H9 (cell line): Measurements from ENCODE around the gene ZHX3. TPM values are rescaled to one million over a fixed set of nuclear protein-coding genes. Genes with fewer than 3 reads are reported as not detected.

Experiments used
- DNase-seq: peaks from one replicate; pipeline ENCODE4 v3.0.0-alpha.2; 2017
- H2AFZ ChIP-seq: one replicate; pipeline ENCODE4 v1.6.1; 2013; ENCODE audit warnings: mild to moderate bottlenecking, low read length, control low read depth, moderate library complexity
- H2AK5ac ChIP-seq: 2 replicates; pipeline ENCODE4 v1.6.1; 2013; ENCODE audit warnings: low read length, control low read depth, mixed read lengths; ENCODE audit not compliant: insufficient read length
- H2BK120ac ChIP-seq: one replicate; pipeline ENCODE4 v1.6.1; 2013; ENCODE audit warnings: low read depth, mild to moderate bottlenecking, low read length, control low read depth, inconsistent platforms; ENCODE audit not compliant: poor library complexity, severe bottlenecking
- H2BK12ac ChIP-seq: 2 replicates; pipeline ENCODE4 v1.6.1; 2013; ENCODE audit warnings: low read length, control low read depth, mixed read lengths, low read depth; ENCODE audit not compliant: insufficient read length
- H2BK15ac ChIP-seq: 2 replicates; pipeline ENCODE4 v1.6.1; 2013; ENCODE audit warnings: low read depth, low read length, control low read depth
- H2BK20ac ChIP-seq: one replicate; pipeline ENCODE4 v1.6.1; 2013; ENCODE audit warnings: low read depth, mild to moderate bottlenecking, low read length, control low read depth, inconsistent platforms; ENCODE audit not compliant: poor library complexity, severe bottlenecking
- H2BK5ac ChIP-seq: 2 replicates; pipeline ENCODE4 v1.6.1; 2013; ENCODE audit warnings: low read length, control low read depth, mixed read lengths; ENCODE audit not compliant: insufficient read length
- H3K14ac ChIP-seq: 2 replicates; pipeline ENCODE4 v1.6.1; 2013; ENCODE audit warnings: low read length, control low read depth; ENCODE audit not compliant: insufficient read depth
- H3K18ac ChIP-seq: 2 replicates; pipeline ENCODE4 v1.6.1; 2013; ENCODE audit warnings: low read depth, mild to moderate bottlenecking, mixed read lengths, low read length, control low read depth; ENCODE audit not compliant: insufficient read length
- H3K23ac ChIP-seq: 2 replicates; pipeline ENCODE4 v1.6.1; 2013; ENCODE audit warnings: low read length, control low read depth, mixed read lengths, low read depth; ENCODE audit not compliant: insufficient read length
- H3K23me2 ChIP-seq: 2 replicates; pipeline ENCODE4 v1.6.1; 2013; ENCODE audit warnings: low read depth, mild to moderate bottlenecking, mixed read lengths, low read length, control low read depth; ENCODE audit not compliant: insufficient read length, poor library complexity, severe bottlenecking
- H3K27ac ChIP-seq: 2 replicates; pipeline ENCODE4 v1.5.1; 2013; ENCODE audit warnings: low read length, control low read depth, mixed read lengths, low read depth; ENCODE audit not compliant: insufficient read length
- H3K27me3 ChIP-seq: 2 replicates; pipeline ENCODE4 v1.6.1; 2013; ENCODE audit warnings: low read length, control low read depth, inconsistent platforms; ENCODE audit not compliant: insufficient read depth
- H3K4ac ChIP-seq: 2 replicates; pipeline ENCODE4 v1.6.1; 2013; ENCODE audit warnings: low read depth, mild to moderate bottlenecking, control low read depth, inconsistent platforms, low read length, moderate library complexity
- H3K4me1 ChIP-seq: 2 replicates; pipeline ENCODE4 v1.6.1; 2013; ENCODE audit warnings: low read length, control low read depth, inconsistent platforms; ENCODE audit not compliant: insufficient read depth
- H3K4me2 ChIP-seq: 2 replicates; pipeline ENCODE4 v1.6.1; 2013; ENCODE audit warnings: low read length, control low read depth, mixed read lengths; ENCODE audit not compliant: insufficient read length, insufficient read depth
- H3K56ac ChIP-seq: 2 replicates; pipeline ENCODE4 v1.6.1; 2013; ENCODE audit warnings: low read depth, mild to moderate bottlenecking, mixed read lengths, low read length, control low read depth; ENCODE audit not compliant: insufficient read length
- H3K79me1 ChIP-seq: 2 replicates; pipeline ENCODE4 v1.6.1; 2013; ENCODE audit warnings: low read depth, mild to moderate bottlenecking, moderate library complexity, low read length, control low read depth, inconsistent platforms; ENCODE audit not compliant: insufficient read depth, poor library complexity, severe bottlenecking
- H3K79me2 ChIP-seq: 2 replicates; pipeline ENCODE4 v1.6.1; 2013; ENCODE audit warnings: low read length, control low read depth, inconsistent platforms; ENCODE audit not compliant: insufficient read depth
- H3K9ac ChIP-seq: 2 replicates; pipeline ENCODE4 v1.6.1; 2013; ENCODE audit warnings: low read length, control low read depth, mixed read lengths; ENCODE audit not compliant: insufficient read length; ENCODE audit errors: extremely low read depth
- H3K9me3 ChIP-seq: one replicate; pipeline ENCODE4 v1.6.1; 2013; ENCODE audit warnings: low read depth, low read length, inconsistent platforms; ENCODE audit not compliant: control insufficient read depth
- H3T11ph ChIP-seq: one replicate; pipeline ENCODE4 v1.6.1; 2013; ENCODE audit warnings: mild to moderate bottlenecking, low read length, control low read depth, inconsistent platforms
- H4K20me1 ChIP-seq: one replicate; pipeline ENCODE4 v1.6.1; 2013; ENCODE audit not compliant: control insufficient read depth, insufficient read length, insufficient read depth
- H4K5ac ChIP-seq: 2 replicates; pipeline ENCODE4 v1.6.1; 2013; ENCODE audit warnings: low read depth, mild to moderate bottlenecking, mixed read lengths, low read length, control low read depth; ENCODE audit not compliant: insufficient read length
- H4K8ac ChIP-seq: replicated peaks from 2 replicates; pipeline ENCODE4 v1.6.1; 2013; ENCODE audit warnings: low read length, control low read depth, mixed read lengths, low read depth; ENCODE audit not compliant: insufficient read length
- H4K91ac ChIP-seq: 2 replicates; pipeline ENCODE4 v1.6.1; 2013; ENCODE audit warnings: low read depth, mild to moderate bottlenecking, moderate library complexity, mixed read lengths, low read length, control low read depth; ENCODE audit not compliant: insufficient read length
- H3K27ac Mint-ChIP-seq, 3 experiments: 2 replicates in 2 of 3; 3 replicates in 1 of 3; pipeline ENCODE4 v1.8.0; 2020 to 2021; ENCODE audit warnings: mixed read lengths in 3 of 3, mild to moderate bottlenecking in 1 of 3, moderate library complexity in 1 of 3
- H3K27me3 Mint-ChIP-seq: 2 replicates; pipeline ENCODE4 v1.8.0; 2021; ENCODE audit warnings: low read depth, mild to moderate bottlenecking, moderate library complexity, mixed read lengths
- H3K36me3 Mint-ChIP-seq, 3 experiments: 2 replicates in 2 of 3; 3 replicates in 1 of 3; pipeline ENCODE4 v1.8.0; 2020 to 2021; ENCODE audit warnings: low read depth in 3 of 3, mixed read lengths in 3 of 3; ENCODE audit not compliant: insufficient read depth in 1 of 3
- H3K4me1 Mint-ChIP-seq, 2 experiments: 2 replicates each; pipeline ENCODE4 v1.8.0; 2020; ENCODE audit warnings: mixed read lengths in 2 of 2
- H3K4me3 Mint-ChIP-seq, 2 experiments: 2 replicates in 1 of 2; 3 replicates in 1 of 2; pipeline ENCODE4 v1.8.0; 2020 to 2021; ENCODE audit warnings: mild to moderate bottlenecking in 2 of 2, mixed read lengths in 2 of 2, moderate library complexity in 1 of 2
- H3K9me3 Mint-ChIP-seq, 2 experiments: 2 replicates in 1 of 2; 3 replicates in 1 of 2; pipeline ENCODE4 v1.8.0; 2020; ENCODE audit warnings: mild to moderate bottlenecking in 2 of 2, mixed read lengths in 2 of 2, moderate library complexity in 1 of 2
- CTCF ChIP-seq: fragments of 200-600 bp; sonication (generic); conservative IDR thresholded peaks from 3 replicates; pipeline ENCODE4 v1.8.0; 2021; ENCODE audit warnings: antibody characterized with exemption, mild to moderate bottlenecking
- WGBS: extraction: QIAGEN DNeasy Blood & Tissue Kit; methylation state at CpG from one replicate; pipeline ENCODE4 v1.1.7; 2013; ENCODE audit warnings: missing lambda C conversion rate, low lambda C conversion rate, mixed read lengths; ENCODE audit not compliant: insufficient read length; ENCODE audit errors: extremely low coverage; 5-methylcytosine and 5-hydroxymethylcytosine counted together
- total RNA-seq: library from RNA; stranded (reverse); gene quantifications from 2 replicates; pipeline ENCODE4 v1.2.1, GENCODE V29; 2021

Gene ZHX3
- total RNA-seq, 1 experiment from 2014 or later, result 4.4 TPM

GRCh38 chr20:41161886-41162285, 155.6 kb downstream of the ZHX3 start:
- Histone ChIP-seq H3K79me1 (peaks cover 11% of the 10 kb centered on the region), H3K27me3 (no peaks in the 10 kb centered on the region), H2BK12ac (no peak overlapping the region), H3T11ph (no peak overlapping the region), H3K18ac (no peak overlapping the region), H3K56ac (no peak overlapping the region), H4K5ac (no peak overlapping the region), H3K27ac (no peak overlapping the region), H2BK5ac (no peak overlapping the region), H3K9ac (no peak overlapping the region), H3K79me2 (peaks cover 11% of the 10 kb centered on the region; the same call in 1 of the 2 replicates), H3K4me1 (no peaks in the 10 kb centered on the region; the same call in 1 of the 2 replicates), H2BK20ac (no peak overlapping the region), H3K14ac (no peak overlapping the region), H2AFZ (no peak overlapping the region), H3K23me2 (no peaks in the 10 kb centered on the region), H4K91ac (no peak overlapping the region), H2AK5ac (no peak overlapping the region), H3K9me3 (no peaks in the 10 kb centered on the region), H2BK120ac (no peak overlapping the region), H3K4me2 (no peak overlapping the region), H4K20me1 (peaks cover 2% of the 10 kb centered on the region), H3K4ac (no peak overlapping the region), H3K23ac (no peak overlapping the region), H2BK15ac (no peak overlapping the region), H4K8ac (no peak overlapping the region)
- DNase-seq, result no peak
- no peak overlapping the region for H3K4me3 Mint-ChIP-seq
- H3K27me3 Mint-ChIP-seq, result no peaks in the 10 kb centered on the region
- WGBS, result no CpG with 5 or more reads among the region's 1 CpG
- H3K36me3 Mint-ChIP-seq, result peaks cover 57 to 70% (median 70%) of the 10 kb centered on the region in 3 experiments
- H3K4me1 Mint-ChIP-seq, result peaks cover 14 to 18% of the 10 kb centered on the region in 2 experiments
- no peak for TF ChIP-seq CTCF
- no peaks in the 10 kb centered on the region for H3K9me3 Mint-ChIP-seq
- H3K27ac Mint-ChIP-seq, result no peak overlapping the region
